Muscle layer of duodenum (tissue), 2 donors: ENCODE data around the gene ARID3C.

Experiments
- H3K27ac ChIP-seq: one replicate; pipeline ENCODE4 v1.7.0; 2013; ENCODE audit warnings: mild to moderate bottlenecking, low read length
- H3K27me3 ChIP-seq: one replicate; pipeline ENCODE4 v1.7.0; 2013; ENCODE audit warnings: low read depth, mild to moderate bottlenecking, control low read depth, low read length
- H3K36me3 ChIP-seq, 2 donors: one replicate each; pipeline ENCODE4 v1.7.0; 2013; ENCODE audit warnings: low read length in 2 of 2, control low read depth in 1 of 2, mild to moderate bottlenecking in 1 of 2; ENCODE audit not compliant: insufficient read depth in 2 of 2, control insufficient read depth in 1 of 2
- H3K4me1 ChIP-seq, 2 donors: one replicate each; pipeline ENCODE4 v1.7.0; 2013; ENCODE audit warnings: low read length in 2 of 2, mild to moderate bottlenecking in 2 of 2, control low read depth in 1 of 2, moderate library complexity in 1 of 2; ENCODE audit not compliant: insufficient read depth in 2 of 2, control insufficient read depth in 1 of 2
- H3K4me3 ChIP-seq, 2 donors: one replicate each; pipeline ENCODE4 v1.7.0; 2013; ENCODE audit warnings: low read length in 2 of 2, low read depth in 1 of 2, mild to moderate bottlenecking in 1 of 2
- H3K9me3 ChIP-seq, 2 donors: one replicate each; pipeline ENCODE4 v1.7.0; 2013; ENCODE audit warnings: low read length in 2 of 2, control low read depth in 1 of 2, mild to moderate bottlenecking in 1 of 2; ENCODE audit not compliant: control insufficient read depth in 1 of 2
- donor health status: healthy.

The ARID3C gene

GRCh38 chr9:34589636-34590380 is 39.1 kb downstream of the ARID3C start, which contains the start of gene CNTFR:
Gene CNTFR (minus strand): TSS chr9:34589724. CDS start chr9:34568981, 20,743 bp downstream.
- Histone ChIP-seq H3K4me1 (peaks cover 0 to 49% of the 10 kb centered on the region in 2 donors), H3K4me3 (peak within 1 kb of the TSS; percentile 33 to 67), H3K27ac (no peak within 1 kb of the TSS), H3K27me3 (peaks cover 58% of the 10 kb centered on the region), H3K9me3 (no peaks in the 10 kb centered on the region), H3K36me3 (no peaks in the 10 kb centered on the region)

GRCh38 chr9:34588671-34589635 is 39.9 kb downstream of the ARID3C start:
- Histone ChIP-seq H3K9me3 (no peaks in the 10 kb centered on the region), H3K27ac (no peak overlapping the region), H3K36me3 (no peaks in the 10 kb centered on the region), H3K27me3 (peaks cover 62% of the 10 kb centered on the region), H3K4me1 (peaks cover 0 to 49% of the 10 kb centered on the region in 2 donors), H3K4me3 (peak overlapping the region; percentile 30 to 67)

- peaks cover 0 to 38% of the 10 kb centered on the region in 2 donors for H3K4me1 ChIP-seq
- peaks cover 58% of the 10 kb centered on the region for H3K27me3 ChIP-seq
These were observed 41.6 kb downstream of the ARID3C start for GRCh38 chr9:34587271-34587670.

GRCh38 chr9:34585946-34586669 is 42.8 kb downstream of the ARID3C start:
- Histone ChIP-seq H3K4me1 (peaks cover 0 to 27% of the 10 kb centered on the region in 2 donors), H3K36me3 (no peaks in the 10 kb centered on the region), H3K9me3 (no peaks in the 10 kb centered on the region), H3K4me3 (no peak overlapping the region), H3K27ac (no peak overlapping the region), H3K27me3 (peaks cover 54% of the 10 kb centered on the region)

More at GRCh38 chr9:34587271-34587670, 41.6 kb downstream of the ARID3C start:
- H3K4me3 ChIP-seq, result no peak overlapping the region
- H3K9me3 ChIP-seq, result no peaks in the 10 kb centered on the region
- H3K27ac ChIP-seq, result no peak overlapping the region
- no peaks in the 10 kb centered on the region for H3K36me3 ChIP-seq

- H3K27ac ChIP-seq, result no peak overlapping the region
- H3K4me3 ChIP-seq, result no peak overlapping the region
- H3K27me3 ChIP-seq, result peaks cover 49% of the 10 kb centered on the region
These were observed 43.9 kb downstream of the ARID3C start for GRCh38 chr9:34584970-34585369.

GRCh38 chr9:34582787-34583186 is 46.1 kb downstream of the ARID3C start:
- H3K4me1 ChIP-seq, result peaks cover 0 to 13% of the 10 kb centered on the region in 2 donors

More at GRCh38 chr9:34584970-34585369, 43.9 kb downstream of the ARID3C start:
- H3K9me3 ChIP-seq, result no peaks in the 10 kb centered on the region
- no peaks in the 10 kb centered on the region for H3K36me3 ChIP-seq
- H3K4me1 ChIP-seq, result peaks cover 0 to 15% of the 10 kb centered on the region in 2 donors

GRCh38 chr9:34581318-34581717 is 47.5 kb downstream of the ARID3C start:
- H3K4me1 ChIP-seq, result peaks cover 0 to 13% of the 10 kb centered on the region in 2 donors
- H3K4me3 ChIP-seq, result no peak overlapping the region
- no peaks in the 10 kb centered on the region for H3K36me3 ChIP-seq
- peaks cover 41% of the 10 kb centered on the region for H3K27me3 ChIP-seq
- no peaks in the 10 kb centered on the region for H3K9me3 ChIP-seq
- H3K27ac ChIP-seq, result no peak overlapping the region

More at GRCh38 chr9:34582787-34583186, 46.1 kb downstream of the ARID3C start:
- H3K27me3 ChIP-seq, result peaks cover 48% of the 10 kb centered on the region
- no peak overlapping the region for H3K27ac ChIP-seq
- H3K4me3 ChIP-seq, result no peak overlapping the region
- H3K36me3 ChIP-seq, result no peaks in the 10 kb centered on the region
- H3K9me3 ChIP-seq, result no peaks in the 10 kb centered on the region

- no peak overlapping the region for H3K4me3 ChIP-seq
- H3K9me3 ChIP-seq, result no peaks in the 10 kb centered on the region
- H3K36me3 ChIP-seq, result no peaks in the 10 kb centered on the region
- no peak overlapping the region for H3K27ac ChIP-seq
- H3K27me3 ChIP-seq, result peaks cover 32% of the 10 kb centered on the region
- peaks cover 0 to 13% of the 10 kb centered on the region in 2 donors for H3K4me1 ChIP-seq
These were observed 48.5 kb downstream of the ARID3C start for GRCh38 chr9:34580358-34580757.

- no peaks in the 10 kb centered on the region for H3K9me3 ChIP-seq
- no peaks in the 10 kb centered on the region for H3K36me3 ChIP-seq
- peaks cover 28% of the 10 kb centered on the region for H3K27me3 ChIP-seq
- H3K4me1 ChIP-seq, result peaks cover 0 to 13% of the 10 kb centered on the region in 2 donors
- no peak overlapping the region for H3K4me3 ChIP-seq
- H3K27ac ChIP-seq, result no peak overlapping the region
These were observed 49.1 kb downstream of the ARID3C start for GRCh38 chr9:34579808-34580163.

GRCh38 chr9:34579104-34579807 is 49.6 kb downstream of the ARID3C start:
- Histone ChIP-seq H3K4me1 (peaks cover 0 to 13% of the 10 kb centered on the region in 2 donors), H3K27me3 (peaks cover 25% of the 10 kb centered on the region), H3K36me3 (no peaks in the 10 kb centered on the region), H3K4me3 (no peak overlapping the region), H3K27ac (no peak overlapping the region), H3K9me3 (no peaks in the 10 kb centered on the region)
